HG03064 (cell line): ENCODE results near the gene HORMAD2.
"Not testable (repeated sequence)": the region's sequence is repeated elsewhere in the genome, so short reads cannot be mapped to it uniquely, and the experiment has no call there.

Experiments used
- ATAC-seq: cut with Tn5 transposase; IDR thresholded peaks from one replicate; pipeline ENCODE4 v1.9.1; 2021; ENCODE audit warnings: low read depth; ENCODE audit not compliant: unreplicated experiment

Gene HORMAD2

DNA sequence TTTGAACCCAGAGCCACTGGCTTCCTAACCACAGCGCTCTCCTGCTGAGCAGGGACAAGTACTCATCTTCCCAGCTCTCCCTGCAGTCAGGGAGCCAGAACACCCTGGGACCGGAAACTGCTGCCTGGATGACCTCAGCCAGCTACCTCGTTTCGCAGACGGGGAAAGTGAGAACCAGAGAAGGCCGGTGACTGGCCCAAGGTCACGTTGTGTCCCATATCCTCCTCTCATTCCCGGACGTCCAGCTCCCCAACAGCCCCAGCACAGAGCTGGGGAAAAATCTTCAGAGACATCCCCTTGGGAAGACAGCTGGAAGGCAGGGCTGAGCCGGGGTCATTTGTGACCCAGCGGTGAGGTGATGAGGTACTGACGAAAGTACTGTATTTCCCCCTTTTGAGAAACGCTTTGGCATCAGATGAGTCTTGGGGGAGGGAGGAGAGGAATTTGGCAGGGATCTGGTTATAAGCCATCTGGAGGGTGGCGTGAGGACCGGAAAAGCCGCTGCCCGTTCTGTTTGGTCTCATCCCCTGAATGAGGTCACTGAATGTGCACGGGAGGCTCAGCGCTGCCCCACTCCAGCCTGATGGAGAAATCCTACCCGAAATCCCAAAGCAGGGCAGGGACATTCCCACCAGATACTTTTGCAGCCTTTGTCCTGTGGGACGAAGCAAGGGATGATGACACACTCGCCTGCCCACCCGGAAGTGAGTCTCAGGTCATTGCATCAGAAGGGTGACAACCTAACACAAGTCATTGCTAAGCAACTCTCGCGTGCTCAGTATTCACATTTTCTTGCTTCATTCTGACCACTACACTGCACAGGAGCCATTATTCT lies 125.2 kb downstream of the HORMAD2 start:
- no peak for ATAC-seq

DNA sequence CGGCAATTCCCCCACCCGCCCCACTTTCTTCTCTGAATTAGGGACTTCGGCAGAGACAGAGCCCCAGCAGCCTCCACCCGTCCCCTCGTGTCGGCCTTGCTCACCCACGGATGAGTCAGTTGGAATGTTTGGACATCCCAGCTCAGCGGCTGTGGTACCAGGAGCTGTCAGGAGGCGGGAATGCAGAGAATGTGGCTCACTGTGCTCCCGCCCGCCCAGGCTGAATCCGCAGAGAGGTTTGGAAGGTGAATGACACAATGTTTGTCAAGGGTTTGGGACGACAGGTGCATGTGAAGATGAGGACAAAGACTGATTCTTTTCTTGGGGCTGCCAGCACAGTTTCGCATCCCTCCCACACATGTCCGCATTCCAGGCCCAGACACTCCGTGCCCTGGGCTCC lies 126.7 kb downstream of the HORMAD2 start:
- ATAC-seq, result no peak

DNA sequence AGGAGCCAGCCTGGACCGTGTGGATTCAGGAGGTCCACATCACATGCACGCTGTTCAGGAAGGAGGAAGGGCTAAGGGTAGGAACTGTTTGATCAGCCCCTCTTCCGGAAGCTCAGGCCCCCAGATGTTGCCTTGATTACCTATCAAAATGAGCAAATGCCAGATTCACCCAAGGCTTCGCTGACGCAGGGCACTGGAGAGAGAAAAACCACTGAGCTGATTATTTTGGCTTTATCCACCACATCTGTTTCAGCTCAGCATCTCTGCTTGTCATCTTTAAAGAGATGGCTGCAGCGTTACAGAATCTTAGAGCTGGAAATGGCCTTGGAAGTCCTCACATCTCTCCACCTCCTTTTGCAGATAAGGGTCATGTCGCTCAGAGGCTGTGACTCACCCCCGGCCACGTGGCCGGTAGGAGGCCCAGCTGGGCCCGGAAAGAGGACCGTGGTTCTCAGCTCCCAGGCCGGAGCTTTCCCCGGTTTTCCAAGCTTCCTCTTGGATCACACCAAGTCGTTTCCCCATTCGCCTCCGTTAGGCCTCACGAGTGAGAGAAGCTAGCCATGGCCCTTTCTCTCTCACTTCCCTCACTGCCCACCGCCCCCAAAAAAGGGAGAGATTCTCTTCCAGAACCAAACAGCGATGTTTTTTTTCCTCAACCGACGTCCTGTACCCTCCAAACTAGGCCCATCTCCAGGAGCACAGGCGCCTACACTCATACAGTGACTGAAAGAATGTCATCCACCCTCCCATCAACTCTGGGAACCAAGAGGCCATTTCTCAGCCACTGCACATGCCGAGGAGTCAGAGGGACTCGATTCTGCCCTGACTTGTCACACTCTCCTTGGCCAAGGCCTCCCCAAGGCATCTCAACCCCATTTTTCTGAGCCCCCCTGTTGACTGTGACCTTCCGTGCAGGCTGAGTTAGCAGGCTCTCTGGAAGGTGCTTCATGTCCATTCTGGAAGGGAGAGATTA lies 128.7 kb downstream of the HORMAD2 start:
- no peak for ATAC-seq

DNA sequence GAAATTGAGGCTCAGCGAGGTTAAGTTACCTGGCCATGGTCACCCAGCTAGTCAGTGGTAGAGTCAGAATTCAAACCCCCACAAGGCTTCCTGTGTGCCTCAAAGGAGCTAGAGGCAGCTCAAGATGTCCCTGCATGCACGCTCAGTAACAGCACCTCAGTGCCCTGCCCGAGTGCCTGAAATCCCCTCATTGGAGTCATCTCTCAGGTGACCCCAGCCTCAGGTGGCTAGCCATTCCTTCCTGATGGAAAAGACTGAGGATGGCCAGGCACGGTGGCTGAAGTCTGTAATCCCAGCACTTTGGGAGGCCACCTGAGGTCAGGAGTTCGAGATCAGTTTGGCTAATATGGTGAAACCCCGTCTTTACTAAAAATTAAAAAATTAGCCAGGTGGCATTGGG lies 129.4 kb downstream of the HORMAD2 start:
- no peak for ATAC-seq

DNA sequence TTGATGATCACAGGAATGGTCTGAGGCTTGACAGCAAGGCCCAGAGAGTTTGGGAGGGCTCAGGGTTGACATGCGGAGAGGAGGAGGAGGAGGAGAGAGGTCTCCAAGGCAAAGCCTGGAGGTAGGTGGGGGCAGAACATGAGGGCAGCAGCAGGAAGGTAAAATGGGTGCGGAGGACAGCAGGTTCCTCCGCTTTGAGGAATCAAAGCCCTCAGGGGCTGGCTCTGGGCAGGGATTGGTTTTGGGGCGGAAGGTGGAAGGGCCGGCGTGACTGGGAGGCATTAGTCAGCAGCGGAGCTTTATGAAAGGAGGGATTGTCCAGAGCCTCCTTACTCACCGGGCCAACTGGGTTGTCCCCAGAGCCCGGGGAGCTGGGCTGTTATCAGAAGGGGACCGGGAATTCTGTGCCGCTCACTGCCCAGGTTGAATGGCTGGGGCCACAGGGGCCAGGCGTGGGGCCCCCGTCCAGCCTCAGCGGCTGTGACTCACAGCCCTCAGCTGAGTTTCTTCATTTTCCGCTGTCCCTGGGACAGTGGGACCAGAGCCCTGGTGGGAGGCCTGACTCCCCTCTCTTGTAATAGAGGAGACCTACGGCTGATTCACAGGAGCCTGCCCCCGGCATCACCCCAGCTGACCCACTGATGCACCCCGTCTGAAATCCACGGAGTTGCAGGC lies 130.1 kb downstream of the HORMAD2 start:
- no peak for ATAC-seq

DNA sequence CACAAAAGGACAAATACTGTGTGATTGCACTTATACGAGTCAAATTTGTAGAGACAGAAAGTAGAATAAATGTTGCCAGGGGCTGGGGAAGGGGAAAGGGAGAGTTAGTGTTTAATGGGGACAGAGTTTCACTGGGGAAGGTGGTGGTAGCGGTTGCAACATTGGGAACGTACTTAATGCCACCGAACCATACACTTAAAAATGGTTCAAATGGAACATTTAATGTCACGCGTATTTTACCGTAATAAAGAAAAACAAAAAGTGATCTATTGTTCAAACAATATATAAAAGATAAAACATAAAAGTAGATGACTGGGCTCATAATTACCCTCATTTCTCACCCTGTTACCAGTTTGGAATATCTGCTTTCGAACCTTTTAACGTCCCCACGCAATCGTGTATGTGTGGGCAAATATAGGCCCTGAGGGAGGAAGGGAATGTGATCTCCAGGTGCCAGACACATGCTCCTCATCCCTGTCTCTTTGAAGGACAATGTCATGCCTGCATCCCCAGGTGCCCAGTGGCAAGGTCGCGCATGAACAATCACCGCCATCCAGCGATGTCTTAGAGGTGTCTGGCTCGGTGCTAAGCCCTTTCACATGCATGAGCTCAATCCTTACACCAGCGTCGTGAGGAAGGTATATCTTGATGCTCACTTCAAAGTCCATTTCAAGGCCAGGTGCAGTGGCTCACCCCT lies 131.0 kb downstream of the HORMAD2 start:
- no peak for ATAC-seq

DNA sequence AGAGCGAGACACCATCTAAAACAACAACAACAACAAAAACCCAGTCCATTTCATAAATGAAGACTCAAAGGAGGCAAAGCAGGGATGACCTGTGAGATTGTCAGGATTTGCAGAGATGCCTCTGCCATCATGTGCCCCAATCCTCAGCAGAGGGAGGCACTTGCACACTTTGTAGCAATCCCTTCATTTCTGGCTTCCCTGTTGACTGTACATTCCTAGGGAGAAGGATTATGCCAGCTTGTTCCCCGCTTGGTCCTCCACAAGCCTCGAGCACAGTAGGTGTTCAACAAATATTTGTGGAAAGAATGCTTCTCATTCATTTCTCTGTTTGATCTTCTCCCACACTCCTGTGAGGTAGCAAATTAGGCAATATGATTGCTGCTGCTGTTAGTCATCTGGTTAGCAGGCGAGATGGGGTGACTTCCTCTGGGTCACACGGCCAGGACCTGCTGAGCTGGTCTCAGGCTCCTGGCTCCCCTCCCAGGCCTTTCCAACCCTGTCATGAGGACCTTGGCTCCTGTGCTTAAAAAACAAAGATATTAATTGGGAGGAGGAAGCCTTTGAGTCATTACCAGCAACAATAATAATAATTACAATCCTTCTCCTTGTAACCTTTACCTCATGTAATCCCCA lies 132.2 kb downstream of the HORMAD2 start:
- no peak for ATAC-seq

DNA sequence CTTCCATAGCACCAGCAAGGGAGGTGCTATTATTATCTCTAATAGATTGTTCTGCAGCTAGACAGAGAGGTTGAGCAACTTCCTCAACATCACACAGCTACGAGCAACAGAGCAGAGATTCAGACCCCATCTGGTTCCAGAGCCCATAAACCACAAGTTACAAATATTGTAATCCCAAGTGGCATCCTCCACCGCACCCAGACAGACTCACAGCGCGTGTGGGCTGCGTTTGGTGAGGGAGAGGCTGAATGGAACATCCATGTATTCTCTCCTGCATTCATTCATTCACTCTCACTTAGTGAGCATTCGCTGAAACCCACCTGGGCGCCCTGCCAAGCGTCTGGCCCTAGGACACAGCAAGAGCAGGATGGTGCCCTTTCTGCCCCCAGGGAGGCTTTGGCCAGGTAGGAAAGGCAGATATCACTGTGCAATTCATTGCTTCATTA lies 132.8 kb downstream of the HORMAD2 start:
- ATAC-seq, result no peak

DNA sequence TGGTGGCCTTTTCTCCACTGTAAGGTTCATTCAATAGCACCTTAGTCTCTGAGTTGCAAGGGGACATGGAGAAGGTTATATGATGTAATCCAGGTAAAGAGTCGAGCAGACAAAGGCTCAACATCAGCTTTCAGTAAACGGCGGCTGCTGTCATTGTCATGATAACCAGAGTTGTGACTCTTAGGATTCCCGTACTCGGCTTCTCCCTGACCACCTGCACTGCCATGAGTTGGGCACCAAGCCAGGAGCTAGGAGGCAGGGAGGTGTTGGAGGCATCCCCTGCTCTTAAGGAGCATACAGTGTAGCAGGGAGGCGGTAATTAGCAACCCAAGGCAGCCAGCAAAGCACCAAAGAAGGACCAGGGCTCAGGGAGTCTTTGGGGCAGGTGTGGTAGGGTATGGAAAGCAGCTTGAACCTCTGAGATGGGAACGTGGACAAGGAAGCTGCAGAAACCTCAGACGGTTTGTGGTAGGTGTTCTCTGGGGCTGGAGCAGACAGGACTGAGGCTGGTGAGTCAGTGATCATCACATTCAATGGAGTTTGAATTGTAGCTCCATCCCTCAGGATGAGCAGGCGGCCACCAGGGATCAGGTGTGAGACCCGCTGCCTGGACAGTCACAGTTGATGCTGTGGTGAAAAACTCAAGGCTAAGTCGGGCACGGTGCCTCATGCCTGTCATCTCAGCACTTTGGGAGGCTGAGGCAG lies 134.6 kb downstream of the HORMAD2 start:
- no peak for ATAC-seq

DNA sequence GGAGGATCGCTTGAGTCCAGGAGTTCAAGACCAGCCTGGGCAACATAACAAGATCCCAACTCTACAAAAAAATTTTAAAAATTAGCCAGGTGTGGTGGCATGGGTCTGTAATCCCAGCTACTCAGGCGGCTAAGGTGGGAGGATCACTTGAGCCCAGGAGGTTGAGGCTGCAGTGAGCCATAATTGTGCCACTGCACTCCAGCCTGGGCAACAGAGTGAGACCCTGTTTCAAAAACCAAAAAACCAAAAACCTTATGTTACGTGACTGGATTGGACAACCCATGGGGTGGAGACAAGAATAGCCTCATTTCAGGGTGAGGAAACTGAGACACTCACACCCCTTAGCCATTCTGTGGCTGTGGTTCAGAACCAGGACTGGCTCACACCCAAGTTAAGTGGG lies 136.0 kb downstream of the HORMAD2 start:
- not testable (repeated sequence) for ATAC-seq

DNA sequence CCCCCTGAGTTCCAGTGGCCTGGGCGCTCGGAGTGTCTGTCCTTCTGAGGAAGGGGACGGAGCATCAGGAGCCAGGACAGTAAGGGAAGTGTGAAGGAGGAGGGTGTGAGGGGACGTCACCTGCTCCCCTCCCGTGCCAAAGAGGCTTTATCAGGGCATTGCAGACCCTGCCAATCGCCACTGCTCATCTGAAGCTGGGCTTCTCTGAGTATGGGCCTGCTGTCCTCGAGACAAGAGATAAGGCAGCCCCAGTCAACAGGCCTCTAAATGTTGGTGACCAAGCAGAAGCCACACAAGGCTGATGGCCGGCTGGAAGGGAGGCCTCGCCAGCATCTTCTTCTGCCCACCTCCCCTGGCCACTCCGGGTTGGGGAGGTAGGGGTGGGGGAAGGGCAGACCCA lies 136.4 kb downstream of the HORMAD2 start:
- ATAC-seq, result no peak

DNA sequence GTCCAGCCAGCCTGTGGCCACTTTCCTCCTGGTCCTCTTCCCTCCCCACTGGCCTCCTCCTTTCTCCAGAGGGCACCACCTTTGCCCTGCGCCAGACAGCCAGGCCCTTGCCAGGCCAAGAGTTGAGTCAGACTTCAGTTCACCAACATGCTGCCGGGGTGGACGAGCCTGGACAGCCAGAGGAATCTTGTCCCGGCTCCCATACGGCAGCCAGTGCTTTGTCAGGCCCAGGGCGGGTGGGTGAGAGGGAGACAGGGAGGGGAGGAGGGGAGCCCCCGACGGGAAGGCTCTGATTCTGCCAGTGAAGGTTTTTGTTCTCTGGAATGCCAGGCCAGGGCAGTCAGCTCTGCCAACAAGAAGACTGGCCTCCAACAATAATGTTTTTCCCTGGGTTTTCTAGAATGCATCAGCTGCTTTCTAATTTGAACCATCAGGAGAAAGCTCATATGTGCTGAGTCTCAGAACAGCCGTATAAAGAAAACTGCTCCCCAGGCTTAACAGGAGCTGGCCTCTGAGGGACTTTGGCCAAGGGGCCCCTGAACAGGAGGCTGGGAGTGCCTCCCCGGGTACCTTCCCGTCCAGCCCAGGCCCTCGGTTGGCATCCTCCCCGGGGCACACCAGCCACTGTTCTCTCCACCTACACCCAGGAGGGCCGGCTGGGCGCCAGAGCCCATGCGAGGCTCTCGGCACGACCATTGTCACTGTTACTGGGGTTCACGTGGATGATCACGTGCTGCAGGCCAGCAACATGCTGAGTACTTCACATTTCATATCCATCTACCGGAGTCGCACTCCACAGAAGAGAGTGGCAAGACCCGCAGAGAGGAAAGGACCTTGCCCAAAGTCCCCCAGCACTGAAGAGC lies 137.7 kb downstream of the HORMAD2 start:
- ATAC-seq, result no peak

DNA sequence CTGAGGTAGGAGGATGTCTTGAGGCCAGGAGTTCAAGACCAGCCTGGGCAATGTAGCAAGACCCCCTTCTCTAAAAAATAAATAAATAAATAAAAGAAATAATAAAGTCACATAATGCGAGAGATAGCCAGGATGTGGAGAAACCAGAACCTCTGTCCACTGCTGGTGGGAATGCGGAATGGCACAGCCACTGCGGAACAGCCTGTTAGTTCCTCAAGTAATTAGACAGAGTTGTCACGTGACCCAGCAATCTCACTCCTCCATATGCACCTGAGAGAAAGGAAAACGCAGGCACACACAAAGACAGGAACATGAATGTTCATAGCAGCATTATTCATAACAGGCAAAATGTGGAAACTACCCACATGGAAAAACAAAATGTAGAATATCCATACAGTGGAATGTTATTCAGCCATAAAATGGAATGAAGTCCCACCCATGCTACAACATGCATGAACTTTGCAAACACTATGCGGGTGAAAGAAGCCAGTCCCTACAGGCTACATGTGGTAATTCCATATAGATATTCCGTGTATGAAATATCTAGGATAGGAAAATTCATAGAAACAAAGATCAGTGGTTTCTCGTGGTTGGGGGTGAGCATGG lies 138.9 kb downstream of the HORMAD2 start:
- ATAC-seq, result no peak

DNA sequence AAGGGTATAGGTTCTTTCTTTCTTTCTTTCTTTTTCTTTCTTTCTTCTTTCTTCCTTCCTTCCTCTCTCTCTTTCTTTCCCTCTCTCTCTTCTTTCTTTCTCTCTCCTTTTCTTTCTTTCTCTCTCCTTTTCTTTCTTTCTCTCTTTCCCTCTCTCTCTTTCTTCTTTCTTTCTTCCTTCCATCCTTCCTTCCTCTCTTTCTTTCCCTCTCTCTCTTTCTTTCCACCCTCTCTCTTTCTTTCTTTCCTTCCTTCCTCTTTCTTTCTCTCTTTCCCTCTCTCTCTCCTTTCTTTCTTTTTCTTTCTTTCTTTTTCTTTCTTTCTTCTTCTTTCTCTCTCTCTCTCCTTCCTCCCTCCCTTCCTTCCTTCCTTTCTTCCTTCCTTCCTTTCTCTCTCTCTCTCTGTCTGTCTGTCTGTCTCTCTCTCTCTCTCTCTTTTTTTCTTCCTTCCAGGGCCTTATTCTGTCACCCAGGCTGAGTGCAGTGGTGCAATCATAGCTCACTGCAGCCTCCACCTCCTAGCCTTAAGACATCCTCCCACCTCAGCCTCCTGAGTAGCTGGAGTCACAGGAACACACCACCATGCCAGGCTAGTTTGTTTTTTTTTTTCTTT lies 139.5 kb downstream of the HORMAD2 start:
- no peak for ATAC-seq

DNA sequence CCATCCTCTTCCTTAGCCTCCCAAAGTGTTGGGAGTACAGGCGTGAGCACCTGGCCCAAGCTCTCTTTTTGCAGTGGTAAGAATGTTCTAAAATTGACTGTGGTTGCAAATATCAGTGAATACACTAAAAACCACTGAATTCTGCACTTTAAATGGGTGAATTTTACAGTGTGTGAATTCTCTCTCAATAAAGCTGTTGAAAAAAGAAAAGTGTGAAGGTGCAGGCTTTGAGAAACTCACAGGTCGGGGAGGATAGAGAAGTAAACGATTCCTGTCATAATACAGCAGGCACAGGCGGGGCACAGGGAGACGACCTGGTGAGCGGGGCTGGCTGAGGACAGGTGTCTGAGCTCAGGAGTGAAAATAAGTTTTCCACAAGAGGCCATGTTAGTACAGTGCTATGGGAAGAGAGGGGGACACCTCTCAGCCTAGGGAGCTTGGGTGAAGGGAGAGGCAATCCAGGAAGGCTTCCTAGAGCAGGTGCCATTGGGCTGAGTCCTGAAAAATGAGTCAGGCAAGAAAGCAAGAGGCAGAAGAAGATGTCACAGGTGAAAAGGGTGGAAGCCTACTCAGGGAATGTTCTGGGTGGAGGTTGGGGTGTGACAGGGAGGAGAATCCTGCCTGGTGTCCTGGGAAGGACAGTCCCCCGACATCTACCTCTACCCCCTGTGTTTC lies 140.2 kb downstream of the HORMAD2 start:
- ATAC-seq, result no peak

DNA sequence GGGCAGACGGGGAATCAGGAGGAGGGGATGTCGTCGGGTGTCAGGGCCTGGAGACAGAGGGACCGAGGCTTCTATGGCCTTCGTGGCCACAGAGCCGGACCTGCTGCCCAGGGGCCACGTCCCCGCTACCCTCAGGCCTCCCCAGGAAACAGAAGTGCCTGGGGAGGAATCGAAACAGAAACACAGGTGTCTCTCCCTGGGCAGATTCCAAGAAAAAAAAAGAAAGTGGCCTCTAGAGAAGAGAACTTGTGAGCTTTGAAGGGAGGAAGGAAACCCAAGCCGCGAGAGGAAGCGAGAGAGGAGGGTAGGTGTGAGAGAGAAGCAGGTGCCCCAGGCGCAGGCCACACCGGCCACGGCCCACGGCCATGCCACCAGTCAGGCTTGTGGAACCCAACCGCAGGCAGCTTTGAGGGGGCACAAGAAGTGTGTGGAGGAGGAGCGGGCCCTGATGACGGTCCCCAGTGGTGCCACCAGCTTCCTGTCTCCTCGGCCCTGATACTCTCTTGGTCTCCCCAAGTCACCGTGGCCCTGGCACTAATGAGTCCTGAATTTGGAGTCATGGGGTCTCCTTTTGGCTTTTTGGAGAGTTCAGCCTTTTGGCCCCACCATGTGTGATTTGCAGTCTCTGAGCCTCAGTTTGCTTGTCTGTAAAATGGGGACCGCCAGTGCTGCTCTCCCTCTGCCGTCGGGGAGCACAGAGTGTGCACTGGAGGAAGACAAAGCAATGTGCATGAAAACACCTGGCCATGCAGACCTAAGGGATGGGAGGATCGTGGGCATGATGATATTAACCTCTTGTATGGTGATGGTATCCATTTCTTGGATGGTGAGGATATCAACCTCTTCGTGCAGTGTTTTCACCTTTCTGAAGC lies 141.1 kb downstream of the HORMAD2 start:
- no peak for ATAC-seq
